HL-60 (cell line): ENCODE measurements around the gene TNXB.

Source experiments
- GABPA ChIP-seq: IDR thresholded peaks from 2 replicates; pipeline ENCODE4 v1.6.1; 2012; ENCODE audit warnings: low read depth
- POLR2AphosphoS5 ChIP-seq: IDR thresholded peaks from 2 replicates; pipeline ENCODE4 v1.6.1; 2012; ENCODE audit warnings: low read depth
- TF ChIP-seq, protein P1 (sequence below): IDR thresholded peaks from one replicate; pipeline ENCODE4 v1.5.1; 2011; ENCODE audit warnings: low read length, control low read depth, inconsistent platforms; ENCODE audit not compliant: insufficient read depth
- TF ChIP-seq, protein P2 (sequence below): IDR thresholded peaks from 2 replicates; pipeline ENCODE4 v1.6.1; 2012; ENCODE audit warnings: low read depth; ENCODE audit not compliant: insufficient replicate concordance

DNA sequence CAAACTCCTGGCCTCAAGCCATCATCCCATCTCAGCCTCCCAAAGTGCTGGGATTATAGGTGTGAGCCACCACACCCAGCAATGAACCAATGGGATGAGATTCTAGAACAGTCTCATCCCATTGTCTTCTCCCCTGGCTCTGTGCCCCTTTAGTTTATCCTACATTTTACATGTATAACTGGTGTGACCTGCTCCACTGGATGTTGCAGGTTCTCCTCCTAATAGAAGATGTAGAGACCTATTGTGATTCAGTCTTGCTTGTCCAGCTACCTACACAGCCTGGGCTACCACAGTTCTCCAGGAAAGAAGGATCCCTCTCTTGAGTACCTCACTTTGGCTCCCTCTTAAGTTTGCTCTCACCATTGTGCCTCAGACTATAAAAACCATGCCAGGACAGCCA is 23.0 kb upstream of the TNXB start:
- TF ChIP-seq, protein P1, sequence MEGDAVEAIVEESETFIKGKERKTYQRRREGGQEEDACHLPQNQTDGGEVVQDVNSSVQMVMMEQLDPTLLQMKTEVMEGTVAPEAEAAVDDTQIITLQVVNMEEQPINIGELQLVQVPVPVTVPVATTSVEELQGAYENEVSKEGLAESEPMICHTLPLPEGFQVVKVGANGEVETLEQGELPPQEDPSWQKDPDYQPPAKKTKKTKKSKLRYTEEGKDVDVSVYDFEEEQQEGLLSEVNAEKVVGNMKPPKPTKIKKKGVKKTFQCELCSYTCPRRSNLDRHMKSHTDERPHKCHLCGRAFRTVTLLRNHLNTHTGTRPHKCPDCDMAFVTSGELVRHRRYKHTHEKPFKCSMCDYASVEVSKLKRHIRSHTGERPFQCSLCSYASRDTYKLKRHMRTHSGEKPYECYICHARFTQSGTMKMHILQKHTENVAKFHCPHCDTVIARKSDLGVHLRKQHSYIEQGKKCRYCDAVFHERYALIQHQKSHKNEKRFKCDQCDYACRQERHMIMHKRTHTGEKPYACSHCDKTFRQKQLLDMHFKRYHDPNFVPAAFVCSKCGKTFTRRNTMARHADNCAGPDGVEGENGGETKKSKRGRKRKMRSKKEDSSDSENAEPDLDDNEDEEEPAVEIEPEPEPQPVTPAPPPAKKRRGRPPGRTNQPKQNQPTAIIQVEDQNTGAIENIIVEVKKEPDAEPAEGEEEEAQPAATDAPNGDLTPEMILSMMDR: no peak
- TF ChIP-seq GABPA (no peak), POLR2AphosphoS5 (no peak)
- TF ChIP-seq, protein P2, sequence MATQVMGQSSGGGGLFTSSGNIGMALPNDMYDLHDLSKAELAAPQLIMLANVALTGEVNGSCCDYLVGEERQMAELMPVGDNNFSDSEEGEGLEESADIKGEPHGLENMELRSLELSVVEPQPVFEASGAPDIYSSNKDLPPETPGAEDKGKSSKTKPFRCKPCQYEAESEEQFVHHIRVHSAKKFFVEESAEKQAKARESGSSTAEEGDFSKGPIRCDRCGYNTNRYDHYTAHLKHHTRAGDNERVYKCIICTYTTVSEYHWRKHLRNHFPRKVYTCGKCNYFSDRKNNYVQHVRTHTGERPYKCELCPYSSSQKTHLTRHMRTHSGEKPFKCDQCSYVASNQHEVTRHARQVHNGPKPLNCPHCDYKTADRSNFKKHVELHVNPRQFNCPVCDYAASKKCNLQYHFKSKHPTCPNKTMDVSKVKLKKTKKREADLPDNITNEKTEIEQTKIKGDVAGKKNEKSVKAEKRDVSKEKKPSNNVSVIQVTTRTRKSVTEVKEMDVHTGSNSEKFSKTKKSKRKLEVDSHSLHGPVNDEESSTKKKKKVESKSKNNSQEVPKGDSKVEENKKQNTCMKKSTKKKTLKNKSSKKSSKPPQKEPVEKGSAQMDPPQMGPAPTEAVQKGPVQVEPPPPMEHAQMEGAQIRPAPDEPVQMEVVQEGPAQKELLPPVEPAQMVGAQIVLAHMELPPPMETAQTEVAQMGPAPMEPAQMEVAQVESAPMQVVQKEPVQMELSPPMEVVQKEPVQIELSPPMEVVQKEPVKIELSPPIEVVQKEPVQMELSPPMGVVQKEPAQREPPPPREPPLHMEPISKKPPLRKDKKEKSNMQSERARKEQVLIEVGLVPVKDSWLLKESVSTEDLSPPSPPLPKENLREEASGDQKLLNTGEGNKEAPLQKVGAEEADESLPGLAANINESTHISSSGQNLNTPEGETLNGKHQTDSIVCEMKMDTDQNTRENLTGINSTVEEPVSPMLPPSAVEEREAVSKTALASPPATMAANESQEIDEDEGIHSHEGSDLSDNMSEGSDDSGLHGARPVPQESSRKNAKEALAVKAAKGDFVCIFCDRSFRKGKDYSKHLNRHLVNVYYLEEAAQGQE: no peak
